NCI-H2107 treated with DMSO at 0.1 percent for 48 hours (cell line): Measurements from ENCODE around the gene TMEM132D.
"Not testable (repeated sequence)": the region's sequence is repeated elsewhere in the genome, so short reads cannot be mapped to it uniquely, and the experiment has no call there.

ENCODE experiments used
- DNase-seq: peaks from one replicate; lab custom pipeline; 2025; ENCODE audit not compliant: unreplicated experiment; lab: John Stamatoyannopoulos, UW

The TMEM132D gene

DNA sequence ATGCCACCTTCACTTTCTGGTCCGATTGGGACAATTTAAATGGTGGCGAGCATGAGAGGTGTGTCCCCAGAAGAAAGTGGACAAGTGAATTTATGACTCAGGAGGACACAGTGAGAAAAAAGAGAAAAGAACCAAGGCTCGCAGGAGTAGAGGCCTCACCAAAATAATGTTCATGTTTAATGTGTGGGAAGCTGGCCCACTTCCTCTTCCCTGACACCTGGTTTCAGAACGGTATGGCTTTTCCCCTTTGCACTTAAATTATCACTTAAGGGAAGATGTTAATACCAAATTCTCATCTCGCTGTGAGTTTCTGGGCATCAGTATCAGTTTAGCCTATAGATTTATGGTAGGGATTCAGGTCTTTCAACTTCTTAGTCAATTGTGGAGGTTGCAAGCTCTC is 824.1 kb downstream of the TMEM132D start:
- DNase-seq = no peak

DNA sequence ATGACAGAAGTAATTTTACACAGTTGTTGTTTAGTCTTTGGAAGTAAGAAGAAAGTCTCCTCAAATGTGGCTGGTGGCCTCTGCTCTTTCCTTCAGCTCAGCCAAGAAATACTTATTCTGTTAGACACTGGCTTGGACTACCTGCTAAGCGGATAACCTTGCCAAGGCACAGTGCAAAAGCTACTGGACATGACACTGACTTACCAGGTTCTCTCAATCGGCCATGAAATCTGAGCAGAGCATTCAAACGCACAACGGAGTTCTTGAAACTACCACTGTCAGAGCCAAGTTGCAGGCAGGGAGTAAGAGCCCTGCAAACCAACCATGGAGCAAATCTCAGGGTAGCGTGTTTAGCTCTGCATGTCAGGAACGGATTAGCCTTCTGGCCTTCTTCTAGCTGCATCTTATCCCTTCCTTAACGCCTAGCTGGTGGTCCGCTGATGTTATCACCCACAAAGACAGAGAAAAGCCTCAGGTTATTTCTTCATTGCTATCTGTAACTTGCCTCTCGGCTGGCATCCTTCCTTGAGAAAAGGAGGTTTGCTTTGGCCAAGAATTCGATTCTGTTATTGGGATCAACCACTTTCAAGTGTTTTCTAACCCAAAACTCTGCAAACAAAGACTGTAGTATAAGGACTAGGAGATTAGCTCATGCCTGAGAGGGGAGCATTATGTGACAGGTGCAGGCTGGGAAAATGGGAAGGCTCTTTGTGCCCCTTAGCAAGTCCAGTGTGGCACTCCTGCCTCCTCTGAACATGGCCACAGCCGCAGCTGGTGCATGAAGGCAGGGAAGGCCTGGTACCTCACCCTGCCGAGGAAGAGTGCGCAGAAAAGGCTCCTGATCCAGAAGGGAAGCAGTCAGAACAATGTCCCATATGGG is 827.1 kb downstream of the TMEM132D start:
- peak; percentile 53 for DNase-seq

DNA sequence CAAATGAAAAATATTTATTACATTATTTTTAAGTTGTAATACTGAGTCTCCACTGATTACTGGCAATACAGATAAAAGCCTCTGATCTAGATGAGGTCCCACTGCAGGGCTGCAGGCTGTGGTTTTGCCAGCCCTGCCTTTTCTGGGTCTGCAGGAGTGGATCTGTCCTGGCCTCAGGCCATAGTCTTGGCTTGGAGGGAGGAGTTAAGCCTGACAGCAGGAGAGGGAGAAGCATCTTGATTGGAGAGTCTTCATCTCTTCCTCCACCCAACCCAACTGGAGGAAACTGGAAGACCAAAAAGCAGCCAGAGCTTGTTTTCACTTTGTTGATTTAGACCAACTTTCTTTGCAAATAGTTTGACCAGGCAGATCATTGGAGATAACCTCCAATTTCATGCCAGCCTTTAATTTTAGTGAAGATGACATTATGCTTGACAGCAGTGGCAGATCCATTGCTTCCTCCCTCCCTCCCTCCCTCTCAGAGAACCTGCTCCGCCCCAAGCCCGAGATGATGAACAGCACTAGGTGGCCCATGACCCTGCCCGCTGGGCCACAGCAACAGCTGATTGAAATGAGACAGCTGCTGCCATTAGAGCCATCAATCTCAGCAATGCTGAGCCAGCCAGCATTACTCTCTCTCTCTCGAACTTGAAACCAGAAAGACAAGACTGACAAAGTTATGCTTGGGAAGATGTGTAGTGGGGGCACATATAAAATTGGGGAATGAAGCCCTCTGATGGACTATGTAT is 828.2 kb downstream of the TMEM132D start:
- peak; percentile 59 for DNase-seq

DNA sequence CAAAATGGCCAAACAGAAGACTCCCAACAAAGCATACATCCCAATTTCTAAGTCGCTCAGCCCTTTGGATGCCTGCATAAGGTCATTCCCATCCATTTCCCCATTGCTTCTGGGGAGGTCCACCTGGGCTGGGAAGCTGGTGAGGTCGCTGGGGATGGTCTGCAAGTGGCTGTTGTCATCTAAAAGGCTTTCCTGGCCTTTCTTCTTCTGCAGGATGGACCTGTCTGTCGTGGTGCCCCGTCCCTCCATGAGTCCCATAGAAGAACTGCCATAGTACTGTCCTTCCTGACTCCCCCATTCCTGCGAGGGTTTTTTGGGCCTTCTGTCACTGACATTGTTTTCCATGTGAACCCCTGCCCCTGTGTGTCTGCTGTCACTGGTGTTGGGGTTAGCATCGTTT is 829.4 kb downstream of the TMEM132D start:
- DNase-seq = no peak

DNA sequence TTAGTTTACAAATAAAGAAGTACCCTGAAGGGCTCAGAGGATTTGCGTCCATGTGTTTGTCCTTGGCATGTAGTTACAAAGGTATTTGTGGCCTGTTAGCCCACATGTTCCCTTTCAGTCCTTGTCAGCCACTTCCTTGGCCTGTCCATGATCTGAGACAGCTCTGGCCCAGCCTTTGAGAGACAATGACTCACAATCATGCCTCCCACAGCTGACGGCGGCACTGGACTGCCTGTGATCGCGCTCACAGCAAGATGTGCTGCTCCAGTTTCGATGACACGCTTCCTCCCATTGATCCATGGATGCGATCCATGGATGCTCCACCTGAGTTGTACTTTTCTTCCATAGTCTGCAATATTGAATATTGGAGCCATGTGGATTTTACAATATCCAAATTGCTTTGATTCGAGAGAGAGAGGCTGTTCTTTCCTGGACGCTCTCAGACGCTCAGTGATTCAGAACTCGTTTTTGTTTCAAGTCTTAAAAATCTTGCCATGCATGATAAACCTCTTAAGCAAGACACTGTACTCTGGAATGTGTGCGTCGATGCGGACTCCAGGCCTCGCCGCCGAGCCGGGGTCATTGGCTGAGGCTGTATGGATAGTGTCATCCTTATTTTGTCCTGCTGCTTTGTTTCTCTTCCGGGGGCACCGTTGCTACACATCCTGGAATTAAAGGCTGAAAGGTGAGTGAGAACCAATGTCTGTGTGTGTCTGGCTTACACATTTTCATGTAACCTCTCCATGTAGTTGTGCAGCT is 830.5 kb downstream of the TMEM132D start:
- no peak for DNase-seq

DNA sequence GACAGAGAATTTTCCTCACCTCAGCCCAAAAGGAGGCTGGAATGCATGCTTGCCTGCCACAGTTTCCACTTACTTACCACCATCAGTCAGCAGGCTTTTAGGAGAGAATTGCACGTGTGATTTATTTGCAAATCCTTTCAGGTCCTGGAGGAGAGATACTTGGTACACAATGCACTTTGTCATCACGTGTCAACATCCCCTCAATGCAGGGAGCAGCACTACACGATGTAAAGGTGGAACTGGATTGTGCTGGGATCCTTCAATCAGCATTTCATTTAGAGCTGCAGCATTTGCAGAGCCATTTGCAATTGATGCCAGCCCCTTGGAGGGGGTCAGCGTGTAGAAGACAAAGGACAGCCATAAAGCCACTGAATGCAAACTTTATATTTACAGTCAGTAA is 832.5 kb downstream of the TMEM132D start:
- peak; percentile 82 for DNase-seq

DNA sequence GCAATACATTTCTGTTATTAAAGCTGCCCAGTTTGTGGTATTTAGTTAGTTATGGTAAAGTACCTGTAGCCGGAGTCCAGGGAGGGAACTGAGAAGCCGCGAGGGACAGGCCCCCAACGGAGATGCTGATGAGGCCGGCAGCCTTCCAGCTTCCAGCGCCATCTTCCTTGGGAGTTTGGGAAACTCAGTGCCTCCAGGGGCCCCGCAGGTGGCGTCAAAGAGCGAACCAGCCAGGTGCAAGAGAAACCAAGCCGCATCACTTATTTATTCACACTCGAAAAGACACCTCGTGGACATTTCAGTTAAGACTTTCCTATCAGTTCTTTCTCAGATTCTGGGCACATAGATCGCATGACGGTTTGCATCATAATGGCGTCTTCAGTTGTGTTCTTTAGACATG is 833.9 kb downstream of the TMEM132D start:
- no peak for DNase-seq

DNA sequence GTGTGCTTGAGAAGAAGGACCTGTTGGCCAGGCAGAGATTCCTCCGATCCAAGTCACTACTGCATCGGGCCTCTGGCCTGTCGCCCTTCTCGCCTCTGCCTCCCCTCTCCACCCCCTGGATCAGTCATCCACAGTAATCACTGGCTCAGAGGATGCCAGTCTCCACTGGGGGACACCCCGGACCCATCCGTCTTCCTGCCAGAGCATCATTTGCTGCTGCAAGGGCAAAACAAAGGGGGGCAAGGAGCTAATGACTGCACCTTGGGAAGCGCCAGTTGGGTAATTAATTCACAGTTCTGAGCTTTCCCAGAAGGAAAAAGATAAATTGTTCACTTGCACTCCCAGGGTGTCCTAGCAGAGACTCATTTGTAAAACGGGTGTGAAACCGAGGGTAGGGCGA is 835.1 kb downstream of the TMEM132D start:
- no peak for DNase-seq

DNA sequence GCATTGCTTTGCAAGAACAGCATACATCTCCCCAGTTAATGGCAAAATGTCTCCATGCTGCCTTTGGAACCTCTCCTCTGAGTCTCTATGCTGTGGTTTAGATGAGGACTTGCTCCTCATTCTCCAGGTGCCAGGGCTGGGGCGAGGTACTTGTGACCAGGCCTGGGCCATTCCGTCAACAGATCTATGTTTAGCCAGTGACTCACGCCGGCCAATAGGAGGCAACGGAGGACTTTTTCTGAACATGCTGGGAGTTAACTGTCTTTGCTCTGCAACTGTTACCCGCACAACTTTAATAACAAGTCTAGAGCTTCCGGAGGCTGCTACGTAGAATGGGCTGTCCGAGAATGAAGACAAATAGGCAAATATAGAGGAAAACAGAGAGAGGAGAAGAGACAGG is 836.3 kb downstream of the TMEM132D start:
- peak; percentile 58 for DNase-seq

DNA sequence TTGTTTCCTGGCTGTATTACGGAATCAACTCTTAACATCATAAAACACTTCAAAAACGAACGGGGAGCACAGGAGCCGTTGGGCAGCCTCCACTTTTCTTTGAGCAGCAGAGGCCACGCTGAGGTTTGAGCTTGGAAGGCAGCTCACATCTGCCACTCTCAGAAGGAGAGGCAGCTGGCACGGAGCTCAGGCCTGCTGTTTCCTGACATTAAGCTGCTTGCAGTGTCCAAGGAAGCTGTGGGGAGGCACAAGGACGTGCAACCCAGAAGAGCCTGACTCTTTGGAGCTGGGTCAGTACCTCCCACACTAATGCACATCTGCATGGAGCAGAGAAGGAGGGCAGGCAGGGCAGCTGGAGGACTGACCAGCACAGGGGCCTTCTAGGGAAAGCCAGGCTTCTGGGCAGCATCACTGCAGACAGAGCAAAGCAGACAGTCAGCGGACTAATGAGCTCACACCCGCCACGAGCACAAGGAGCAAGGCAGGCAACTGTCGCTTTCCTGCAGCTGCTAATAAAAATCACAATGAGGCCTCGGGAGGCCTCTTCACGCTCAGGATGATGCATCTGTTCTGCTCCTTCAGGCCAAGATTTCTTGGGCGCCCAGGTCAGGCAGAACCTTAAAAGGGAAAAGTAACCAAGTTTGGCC is 839.5 kb downstream of the TMEM132D start:
- no peak for DNase-seq

DNA sequence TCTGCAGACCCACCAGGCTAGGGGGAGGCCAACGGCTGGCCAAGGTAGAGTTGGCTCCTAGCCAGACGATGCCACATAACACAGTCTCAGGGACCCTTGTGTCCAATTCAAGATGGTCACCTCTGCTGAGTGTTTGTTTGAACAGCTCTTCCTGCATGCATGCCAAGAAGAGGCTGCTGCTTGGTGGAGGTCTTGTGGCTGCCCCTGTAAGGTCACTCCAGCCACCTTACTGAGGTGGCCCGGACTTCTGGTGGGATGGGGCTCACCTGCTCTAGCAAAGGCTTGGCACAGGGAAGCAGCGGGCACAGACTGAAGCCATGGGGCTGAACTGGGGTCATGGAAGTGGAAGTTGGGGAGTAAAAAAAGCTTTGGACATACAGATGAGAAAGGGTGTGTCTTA is 840.2 kb downstream of the TMEM132D start:
- DNase-seq = no peak

DNA sequence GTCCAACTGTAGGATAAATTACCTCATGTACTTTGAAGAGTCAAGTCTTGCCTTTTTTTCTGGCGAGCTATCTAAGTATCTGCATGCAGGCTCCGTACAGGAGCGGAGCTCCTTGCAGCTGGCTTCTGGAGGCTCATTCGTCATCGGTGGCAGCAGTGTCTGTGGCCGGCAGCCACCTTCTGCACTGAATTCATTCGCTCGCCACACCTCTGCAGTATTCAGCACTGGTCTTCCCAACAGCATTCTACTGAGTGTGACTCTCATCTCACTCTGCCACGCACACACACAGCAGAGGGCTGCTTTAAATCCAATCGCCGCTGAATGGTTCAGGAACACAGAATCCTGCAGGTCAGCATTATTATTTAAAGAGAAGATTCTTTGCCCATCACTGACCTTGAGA is 850.6 kb downstream of the TMEM132D start:
- no peak for DNase-seq

DNA sequence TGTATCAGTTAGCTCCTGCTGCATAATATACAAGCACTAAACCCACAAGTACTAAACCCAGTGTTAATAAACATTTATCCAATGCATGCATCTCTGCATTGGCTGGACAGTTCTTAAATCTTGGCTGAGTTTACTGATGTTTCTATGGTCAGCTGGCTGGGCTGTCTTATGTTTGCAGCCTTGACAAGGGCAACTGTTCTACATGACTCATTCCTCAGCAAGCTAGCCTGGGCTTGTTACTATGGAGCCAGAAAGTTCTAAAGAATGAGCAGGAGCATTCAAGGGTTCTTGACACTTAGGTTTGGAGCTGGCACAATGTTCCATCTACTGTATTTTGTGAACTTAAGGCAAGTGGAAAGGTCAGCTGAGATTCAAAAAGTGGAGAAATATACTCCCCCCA is 851.5 kb downstream of the TMEM132D start:
- no peak for DNase-seq

DNA sequence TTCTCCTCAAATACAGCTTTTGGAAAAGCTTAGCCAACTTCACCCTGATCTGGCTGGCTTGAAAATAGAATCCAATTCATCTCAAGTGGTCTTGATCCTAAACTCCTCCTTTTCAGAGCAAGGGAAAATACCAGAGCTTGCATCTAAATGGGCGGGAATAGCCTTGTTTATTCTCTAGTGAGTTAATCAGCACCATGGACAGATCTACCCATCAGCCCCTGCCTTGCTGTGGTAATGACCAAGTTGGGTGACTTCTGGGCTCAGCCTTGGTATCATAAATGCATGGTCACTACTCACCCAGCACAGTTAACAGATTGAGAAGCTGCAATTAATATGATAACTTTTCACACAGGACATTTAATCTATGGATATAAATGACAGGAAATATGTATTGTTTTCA is 853.9 kb downstream of the TMEM132D start:
- no peak for DNase-seq

DNA sequence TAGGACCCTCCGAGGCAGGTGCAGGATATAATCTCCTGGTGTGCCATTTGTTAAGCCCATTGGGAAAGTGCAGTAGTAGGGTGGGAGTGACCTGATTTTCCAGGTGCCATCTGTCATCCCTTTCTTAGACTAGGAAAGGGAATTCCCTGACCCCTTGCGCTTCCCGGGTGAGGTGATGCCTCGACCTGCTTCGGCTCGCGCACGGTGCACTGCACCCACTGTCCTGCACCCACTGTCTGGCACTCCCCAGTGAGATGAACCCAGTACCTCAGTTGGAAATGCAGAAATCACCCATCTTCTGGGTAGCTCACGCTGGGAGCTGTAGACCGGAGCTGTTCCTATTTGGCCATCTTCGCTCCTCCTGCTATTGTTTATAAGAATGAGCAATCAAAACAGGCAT is 860.5 kb downstream of the TMEM132D start:
- DNase-seq = not testable (repeated sequence)

DNA sequence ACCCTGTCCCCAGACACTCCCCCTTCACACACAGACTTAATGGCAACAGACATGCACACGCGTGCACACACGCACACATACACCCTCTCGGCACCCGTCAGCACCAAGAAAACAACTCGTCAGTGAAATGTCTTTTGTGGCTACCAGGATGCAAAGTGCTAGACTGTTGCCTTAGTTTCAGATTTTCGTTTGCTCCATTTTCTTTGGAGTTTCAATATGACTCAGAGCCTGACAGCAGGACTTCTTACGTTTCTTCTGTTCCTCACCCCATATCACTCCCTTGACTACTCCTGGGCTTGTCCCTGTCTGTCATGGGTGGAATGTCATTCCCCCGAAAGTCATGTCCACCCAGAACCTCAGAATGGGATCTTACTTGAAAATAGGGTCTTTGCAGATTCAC is 867.7 kb downstream of the TMEM132D start:
- DNase-seq = no peak

DNA sequence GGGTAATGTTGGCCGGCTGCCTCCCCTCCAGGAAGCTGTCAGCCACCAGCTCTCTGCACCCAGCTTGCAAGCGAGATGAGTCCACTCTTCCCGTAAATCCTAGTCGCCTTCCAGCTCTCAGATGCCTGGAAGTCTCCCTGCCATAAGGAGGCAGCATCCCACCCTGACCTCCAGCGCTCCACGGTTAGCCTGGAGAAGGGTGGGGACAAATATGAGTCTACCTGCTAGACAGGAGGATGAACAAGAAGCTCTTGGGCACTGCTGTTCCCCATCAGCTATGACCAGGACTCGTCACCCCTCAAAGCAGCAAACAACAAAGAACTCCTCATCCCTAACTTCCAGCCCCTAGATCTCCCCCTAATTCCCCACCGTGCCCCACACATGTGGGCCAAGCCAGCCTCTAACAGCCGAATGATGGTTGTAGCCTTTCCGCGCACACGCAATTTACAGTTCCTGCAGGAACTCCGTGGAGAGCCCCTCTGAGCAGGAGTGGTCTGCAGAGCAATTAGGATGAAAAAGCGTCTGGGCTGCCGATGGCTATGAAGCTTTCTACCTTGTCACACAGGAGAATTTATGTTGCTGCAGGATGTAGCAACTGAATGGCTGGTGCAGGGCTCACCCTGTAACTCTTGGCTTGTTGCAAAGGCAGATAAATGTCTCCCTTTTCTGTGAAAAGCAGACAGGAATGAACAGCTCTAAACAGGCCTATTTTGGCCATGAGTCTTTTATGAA is 869.1 kb downstream of the TMEM132D start:
- DNase-seq = no peak

DNA sequence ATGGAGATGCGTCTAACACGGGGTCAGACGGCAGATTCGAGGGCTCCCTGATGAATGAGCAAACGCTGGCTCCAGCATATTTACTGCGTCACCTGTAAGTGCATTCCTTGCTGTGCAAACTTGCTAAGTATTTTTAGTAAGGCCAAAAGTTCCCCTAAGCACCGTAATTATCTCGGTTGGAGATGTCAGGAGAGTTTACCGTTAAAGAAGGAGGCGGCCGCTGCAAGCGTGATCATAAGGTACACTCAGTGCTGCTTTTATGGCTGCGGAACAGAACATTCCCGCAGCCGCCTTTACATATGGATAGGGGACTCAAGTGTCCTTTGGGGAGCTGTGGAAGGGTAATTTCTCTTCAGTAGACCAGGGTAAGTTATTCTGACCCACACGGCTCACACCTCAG is 875.0 kb downstream of the TMEM132D start:
- peak; percentile 75 for DNase-seq

DNA sequence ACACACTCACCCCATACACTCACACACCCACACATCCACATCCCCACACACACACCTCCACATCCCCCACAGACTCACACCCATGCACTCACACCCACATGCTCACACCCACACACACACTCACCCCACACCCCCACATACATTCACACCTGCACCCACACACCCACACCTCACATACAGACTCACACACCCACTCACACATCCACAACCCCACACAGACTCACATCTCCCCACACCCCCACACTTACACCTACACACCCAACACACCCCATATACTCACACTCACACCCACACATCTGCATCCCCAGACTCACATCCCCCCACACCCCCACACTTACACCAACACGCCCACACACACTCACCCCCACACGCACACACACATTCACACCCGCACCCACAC is 878.8 kb downstream of the TMEM132D start:
- no peak for DNase-seq
